Measurements from ENCODE around the gene NRSN1. TPM values are rescaled to one million over a fixed set of nuclear protein-coding genes. Genes with fewer than 3 reads are reported as not detected.

The NRSN1 gene
- total and polyA plus RNA-seq, 2 of the 13 experiments (the other 11 are each of a cell fraction or from before 2014, with no cell fraction given): not detected

GRCh38 chr6:24125980-24126379 lies at the start of gene NRSN1 (continued):
- TF ChIP-seq ZFP41 (CRISPR knock-in tag; IDR thresholded peaks at IDR 0.05; ENCODE audit: borderline replicate concordance): no peak
- TF ChIP-seq TFDP2 (CRISPR knock-in tag; IDR thresholded peaks at IDR 0.05): peak; percentile 50; the same call in 1 of the 2 replicates
- no peak for TF ChIP-seq KAT2B (IDR thresholded peaks at IDR 0.05; ENCODE audit: borderline replicate concordance, low read depth, low read length)
- TF ChIP-seq SP4 (CRISPR knock-in tag; IDR thresholded peaks at IDR 0.05): peak; percentile 39; the same call in 1 of the 2 replicates
- TF ChIP-seq MEIS2 (CRISPR knock-in tag; IDR thresholded peaks at IDR 0.05): 0 out of 2 replicates have a peak, but pooled peaks have one; percentile 44
- TF ChIP-seq MAX (IDR thresholded peaks at IDR 0.05): peak; percentile 39; the same call in 1 of the 2 replicates
- TF ChIP-seq GABPB1 (CRISPR knock-in tag; IDR thresholded peaks at IDR 0.05): 0 out of 2 replicates have a peak, but pooled peaks have one; percentile 25
- peak; percentile 50; the same call in 1 of the 2 replicates for TF ChIP-seq ZNF431 (CRISPR knock-in tag; IDR thresholded peaks at IDR 0.05; ENCODE audit: borderline replicate concordance, low read depth)
- TF ChIP-seq KLF16 (CRISPR knock-in tag; IDR thresholded peaks at IDR 0.05): no peak
- peak; percentile 78 for TF ChIP-seq ZBTB14 (CRISPR knock-in tag; IDR thresholded peaks at IDR 0.05)
- peak; percentile 39 for TF ChIP-seq HNRNPLL (IDR thresholded peaks at IDR 0.05; ENCODE audit: low read depth, low read length, poor library complexity, severe bottlenecking)
- peak; percentile 56; the same call in 1 of the 2 replicates for TF ChIP-seq PBX2 (CRISPR knock-in tag; IDR thresholded peaks at IDR 0.05)
- no peak for TF ChIP-seq PHB2 (IDR thresholded peaks at IDR 0.05; ENCODE audit: partially characterized antibody)
